Thyroid gland (tissue), 4 donors: Measurements from ENCODE around the gene FARS2.

Source experiments
- POLR2A ChIP-seq, 2 donors: fragments of 450-650 bp; IDR thresholded peaks; one replicate each; pipeline ENCODE4 v1.6.1; 2017; ENCODE audit warnings: antibody characterized with exemption in 2 of 2, mild to moderate bottlenecking in 2 of 2, moderate library complexity in 1 of 2
- TF ChIP-seq, protein P1 (sequence below), 6 experiments: fragments of 200-600 bp in 3 of 6; fragments of 450-650 bp in 3 of 6; sonication (generic) in 3 of 6; IDR thresholded peaks; one replicate each; pipeline ENCODE4 v1.5.1; 2016 to 2019; ENCODE audit warnings: antibody characterized with exemption in 6 of 6, mild to moderate bottlenecking in 2 of 6, inconsistent platforms in 1 of 6, moderate library complexity in 1 of 6

DNA sequence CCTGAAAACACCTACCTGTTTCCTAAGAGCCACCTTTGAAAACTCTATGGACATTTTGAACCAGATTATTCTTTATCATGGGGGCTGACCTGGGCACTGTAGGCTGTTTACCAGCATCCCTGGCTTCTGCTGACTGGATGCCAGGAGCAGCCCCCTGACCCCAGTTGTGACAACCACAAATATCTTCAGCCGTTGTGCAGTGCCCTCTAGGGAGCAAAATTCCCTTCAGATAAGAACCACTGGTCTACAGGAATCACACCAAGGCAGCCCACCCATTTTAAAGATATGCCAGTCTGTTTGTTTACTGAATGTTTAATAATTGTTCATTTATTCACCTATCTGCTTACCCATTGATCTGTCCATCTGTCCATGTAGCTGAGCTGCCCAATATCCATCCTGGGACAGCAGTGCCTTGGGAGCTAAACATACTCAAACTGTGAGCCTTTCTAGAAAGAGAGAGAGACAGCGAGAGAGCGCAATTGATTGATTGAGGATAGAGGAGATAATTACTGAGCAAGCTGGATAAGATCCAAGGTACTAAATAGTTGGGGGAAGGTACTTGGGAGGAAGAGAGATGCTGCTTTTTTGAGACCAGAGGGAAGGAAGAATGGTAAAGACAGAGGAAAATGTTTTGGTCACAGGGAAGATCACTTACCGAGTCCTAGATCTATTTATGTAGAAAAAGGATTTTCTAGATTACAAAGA lies 468.7 kb downstream of the FARS2 start:
- TF ChIP-seq, protein P1, sequence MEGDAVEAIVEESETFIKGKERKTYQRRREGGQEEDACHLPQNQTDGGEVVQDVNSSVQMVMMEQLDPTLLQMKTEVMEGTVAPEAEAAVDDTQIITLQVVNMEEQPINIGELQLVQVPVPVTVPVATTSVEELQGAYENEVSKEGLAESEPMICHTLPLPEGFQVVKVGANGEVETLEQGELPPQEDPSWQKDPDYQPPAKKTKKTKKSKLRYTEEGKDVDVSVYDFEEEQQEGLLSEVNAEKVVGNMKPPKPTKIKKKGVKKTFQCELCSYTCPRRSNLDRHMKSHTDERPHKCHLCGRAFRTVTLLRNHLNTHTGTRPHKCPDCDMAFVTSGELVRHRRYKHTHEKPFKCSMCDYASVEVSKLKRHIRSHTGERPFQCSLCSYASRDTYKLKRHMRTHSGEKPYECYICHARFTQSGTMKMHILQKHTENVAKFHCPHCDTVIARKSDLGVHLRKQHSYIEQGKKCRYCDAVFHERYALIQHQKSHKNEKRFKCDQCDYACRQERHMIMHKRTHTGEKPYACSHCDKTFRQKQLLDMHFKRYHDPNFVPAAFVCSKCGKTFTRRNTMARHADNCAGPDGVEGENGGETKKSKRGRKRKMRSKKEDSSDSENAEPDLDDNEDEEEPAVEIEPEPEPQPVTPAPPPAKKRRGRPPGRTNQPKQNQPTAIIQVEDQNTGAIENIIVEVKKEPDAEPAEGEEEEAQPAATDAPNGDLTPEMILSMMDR (IDR thresholded peaks at IDR 0.05), result no peak
- TF ChIP-seq POLR2A (IDR thresholded peaks at IDR 0.05), result no peak
